GM12878 (cell line): ENCODE measurements around the gene CNIH2. TPM values are rescaled to one million over a fixed set of nuclear protein-coding genes. Genes with fewer than 3 reads are reported as not detected.

Experiments
- ATAC-seq: fragments of 200-7000 bp; cut with Tn5 transposase; 3 replicates; pipeline ENCODE4 v1.9.1; 2020; ENCODE audit warnings: mild to moderate bottlenecking, moderate library complexity
- BruUV-seq: library from RNA; stranded (reverse); fragments of 400-500 nt; replicated peaks from 2 replicates; lab custom pipeline; 2021; lab: Mats Ljungman, UMichigan
- CTCF ChIA-PET: fragments of 300-600 bp; sonication (Branson Sonifier 250); formaldehyde crosslinking; extraction: SDS; loops from one replicate; lab custom pipeline; 2021; ENCODE audit warnings: inconsistent platforms; lab: Yijun Ruan, JAX
- POLR2A ChIA-PET: fragments of 350-600 bp; formaldehyde crosslinking; extraction: SDS; loops from one replicate; lab custom pipeline; 2021; ENCODE audit warnings: inconsistent platforms; lab: Charles Lee
- RAD21 ChIA-PET: fragments of 300-600 bp; sonication (Branson Sonifier 250); formaldehyde crosslinking; loops from one replicate; lab custom pipeline; 2023; ENCODE audit warnings: antibody characterized with exemption; ENCODE audit not compliant: unreplicated experiment; lab: Charles Lee
- SMC1A ChIA-PET: fragments of 300-600 bp; sonication (Branson Sonifier 250); formaldehyde crosslinking; loops from one replicate; lab custom pipeline; 2023; ENCODE audit not compliant: unreplicated experiment, uncharacterized antibody; lab: Charles Lee
- DNase-seq: peaks from one replicate; pipeline ENCODE4 v3.0.0-alpha.2; 2011; ENCODE audit warnings: low read depth, low spot score
- FAIRE-seq: peaks from 3 replicates; lab custom pipeline; 2011; peaks lifted over from hg19 to GRCh38; lab: Jason Lieb, UNC
- H2AFZ ChIP-seq: 2 replicates; pipeline ENCODE4 v1.6.0; 2011; ENCODE audit warnings: low read depth, low read length, control low read depth; ENCODE audit not compliant: control insufficient read depth
- H3K27ac ChIP-seq: 2 replicates; pipeline ENCODE4 v1.5.1; 2011; ENCODE audit warnings: control low read depth; ENCODE audit not compliant: control insufficient read depth, insufficient read depth
- H3K27me3 ChIP-seq, 2 experiments: replicated peaks in 1 of 2; 2 replicates each; pipeline versions ENCODE4 v1.6.0 to v1.6.1; 2011; ENCODE audit warnings: low read length in 1 of 2; ENCODE audit not compliant: control insufficient read depth in 2 of 2, insufficient read depth in 2 of 2
- H3K36me3 ChIP-seq, 2 experiments: 2 replicates each; pipeline ENCODE4 v1.5.1; 2011; ENCODE audit warnings: low read length in 1 of 2; ENCODE audit not compliant: control insufficient read depth in 2 of 2, insufficient read depth in 2 of 2
- H3K4me1 ChIP-seq: 2 replicates; pipeline ENCODE4 v1.6.1; 2011; ENCODE audit warnings: mild to moderate bottlenecking, low read length, moderate library complexity, mixed read lengths; ENCODE audit not compliant: control insufficient read depth, insufficient read depth
- H3K4me2 ChIP-seq: 2 replicates; pipeline ENCODE4 v1.6.0; 2011; ENCODE audit warnings: control low read depth; ENCODE audit not compliant: control insufficient read depth, insufficient read depth
- H3K4me3 ChIP-seq: fragments of 200-600 bp; sonication (generic); 2 replicates; pipeline ENCODE4 v1.5.1; 2016
- H3K79me2 ChIP-seq: 2 replicates; pipeline ENCODE4 v1.6.0; 2011; ENCODE audit warnings: low read length; ENCODE audit not compliant: control insufficient read depth, insufficient read depth
- H3K9ac ChIP-seq: 2 replicates; pipeline ENCODE4 v1.8.0; 2011; ENCODE audit warnings: low read length, control low read depth, mixed read lengths; ENCODE audit not compliant: control insufficient read depth, insufficient read depth
- H3K9me3 ChIP-seq: replicated peaks from 3 replicates; pipeline ENCODE4 v1.5.1; 2011; ENCODE audit warnings: mild to moderate bottlenecking, low read length; ENCODE audit not compliant: control insufficient read depth, insufficient read depth
- H4K20me1 ChIP-seq: 2 replicates; pipeline ENCODE4 v1.6.0; 2011; ENCODE audit not compliant: control insufficient read depth, insufficient read depth
- BRCA1 ChIP-seq: IDR thresholded peaks from 2 replicates; pipeline ENCODE4 v1.6.1; 2011; ENCODE audit warnings: low read depth, low read length, improper control_type of control experiment
- CHD1 ChIP-seq: IDR thresholded peaks from 2 replicates; pipeline ENCODE4 v1.6.1; 2012; ENCODE audit warnings: low read depth, low read length, improper control_type of control experiment
- ESRRA ChIP-seq: IDR thresholded peaks from 2 replicates; pipeline ENCODE4 v1.6.1; 2012; ENCODE audit warnings: mild to moderate bottlenecking, low read length, improper control_type of control experiment
- IRF4 ChIP-seq: IDR thresholded peaks from 2 replicates; pipeline ENCODE4 v1.6.1; 2011; ENCODE audit warnings: low read depth, low read length
- POLR2AphosphoS2 ChIP-seq: IDR thresholded peaks from 2 replicates; pipeline ENCODE4 v1.6.1; 2011; ENCODE audit warnings: low read depth, mild to moderate bottlenecking, low read length, improper control_type of control experiment, moderate library complexity
- POLR2AphosphoS5 ChIP-seq: IDR thresholded peaks from 2 replicates; pipeline ENCODE4 v1.6.1; 2011; ENCODE audit warnings: mild to moderate bottlenecking, low read length, inconsistent platforms
- RAD51 ChIP-seq: fragments of 450-650 bp; IDR thresholded peaks from 2 replicates; pipeline ENCODE4 v1.6.1; 2016; ENCODE audit warnings: moderate library complexity, mild to moderate bottlenecking, inconsistent platforms
- SIX5 ChIP-seq: IDR thresholded peaks from 2 replicates; pipeline ENCODE4 v1.6.1; 2011; ENCODE audit warnings: mild to moderate bottlenecking, low read depth, low read length, moderate library complexity; ENCODE audit not compliant: severe bottlenecking
- SREBF2 ChIP-seq: IDR thresholded peaks from 2 replicates; pipeline ENCODE4 v1.6.1; 2012; ENCODE audit warnings: mild to moderate bottlenecking, low read length
- SUPT20H ChIP-seq: IDR thresholded peaks from 2 replicates; pipeline ENCODE4 v1.6.1; 2011; ENCODE audit warnings: low read depth, mild to moderate bottlenecking, low read length, moderate library complexity, borderline replicate concordance; ENCODE audit not compliant: control insufficient read depth
- WGBS: methylation state at CpG from one replicate; pipeline ENCODE4 v1.1.6; 2016; ENCODE audit warnings: low lambda C conversion rate; ENCODE audit not compliant: insufficient replicate concordance, insufficient coverage; ENCODE audit errors: missing lambda C conversion rate; 5-methylcytosine and 5-hydroxymethylcytosine counted together
- in situ Hi-C: fragments of 300-500 bp; cut with MboI; formaldehyde crosslinking; loops from 9 replicates; pipeline ENCODE4 v1.14.3; 2018; ENCODE audit warnings: mixed read lengths
- intact Hi-C: fragments of 100-400 bp; cut with micrococcal nuclease; formaldehyde crosslinking; loops from one replicate; pipeline ENCODE4 v1.14.2; 2022; ENCODE audit not compliant: unreplicated experiment
- polyA plus RNA-seq, 11 experiments: library from polyadenylated mRNA; depleted of rRNA in 4 of 11; unstranded in 6 of 11; stranded (reverse) in 5 of 11; fragments of >200 nt; fragmentation: Nextera tagmentation in 4 of 11; fragmentation: Illumina TruSeq in 1 of 11; extraction: Ambion mirVana in 4 of 11; extraction: Trizol in 1 of 11; gene quantifications; 1 replicate in 1 of 11; 2 replicates in 10 of 11; pipeline versions ENCODE4 v1.2.1 to v1.2.3, GENCODE V29; 2011 to 2016; ENCODE audit warnings: inconsistent platforms in 2 of 11, missing spikeins in 2 of 11, low read depth in 1 of 11
- total RNA-seq, 4 experiments: library from RNA; depleted of rRNA in 3 of 4; stranded (reverse); fragments of >200 nt in 3 of 4; fragmentation: Illumina TruSeq in 1 of 4; extraction: Trizol in 1 of 4; gene quantifications; 2 replicates each; pipeline versions ENCODE4 v1.2.1 to v1.2.3, GENCODE V29; 2013 to 2021
- TF ChIP-seq, protein P1 (sequence below): fragments of 450-650 bp; IDR thresholded peaks from 2 replicates; pipeline ENCODE4 v1.6.1; 2014; ENCODE audit warnings: mild to moderate bottlenecking

CNIH2 gene
- total and polyA plus RNA-seq, 10 of the 15 experiments (the other 5 are each of a cell fraction or from before 2014, with no cell fraction given) = 0.07 to 1.3 (median 0.68) TPM; not detected in 2

DNA sequence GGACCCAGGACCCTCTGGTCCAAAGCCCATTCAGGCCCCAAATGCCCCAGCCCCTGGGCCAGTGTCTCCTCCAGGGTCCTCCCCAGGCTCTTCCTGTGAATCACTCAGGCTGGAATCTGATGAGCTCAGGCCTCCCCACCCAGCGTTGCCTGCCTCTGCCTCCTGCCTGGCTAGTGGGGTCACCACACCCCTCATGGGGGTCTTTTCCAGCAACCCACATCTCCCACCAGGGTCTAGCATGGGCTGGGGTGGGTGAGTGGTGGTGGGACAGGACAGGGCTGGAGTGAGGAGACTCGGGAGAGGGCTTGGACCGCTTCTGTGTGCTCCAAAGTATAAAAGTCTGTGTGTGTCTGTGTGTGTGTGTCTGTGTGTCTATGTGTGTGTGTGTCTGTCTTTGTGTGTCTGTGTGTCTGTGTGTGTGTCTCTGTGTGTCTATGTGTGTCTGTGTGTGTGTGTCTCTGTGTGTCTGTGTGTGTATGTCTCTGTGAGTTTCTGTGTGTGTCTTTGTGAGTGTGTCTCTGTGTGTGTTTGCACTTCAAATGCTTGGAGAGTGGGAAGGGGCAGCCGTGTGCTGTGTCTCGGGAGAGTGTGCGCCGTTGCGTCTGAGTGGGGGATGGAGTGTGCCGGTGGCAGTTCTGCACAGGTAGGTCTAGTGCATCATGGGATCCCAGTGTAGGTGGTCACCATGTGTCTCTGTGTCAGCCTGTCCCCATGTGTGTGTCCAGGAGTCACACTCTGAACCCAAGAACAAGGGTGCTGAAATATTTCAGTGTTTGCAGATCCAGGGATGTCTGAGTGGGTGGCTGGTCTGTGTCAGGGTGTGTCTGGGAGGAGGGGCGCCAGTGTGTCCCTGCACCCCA is 49.4 kb downstream of the CNIH2 start:
- ChIA-PET POLR2A (interaction anchor here (0.7 kb wide), 1 partner anchor 16 kb away, joined by 3 read pairs; no protein-coding TSS in a partner anchor), CTCF (interaction anchor here (1.5 to 3.8 kb wide), 2 partner anchors 10 to 15 kb away, joined by 6 to 34 read pairs; partner anchors contain the start of gene CD248), RAD21 (interaction anchor here (1.0 kb wide), 2 partner anchors 14 to 16 kb away, joined by 3 to 4 read pairs; no protein-coding TSS in a partner anchor), SMC1A (interaction anchor here (3.4 kb wide), 1 partner anchor 15 kb away, joined by 12 read pairs; no protein-coding TSS in a partner anchor)
- H3K4me2 ChIP-seq = no peak overlapping the region
- ATAC-seq (no peak), DNase-seq (no peak), FAIRE-seq (peak; percentile 35)
- H3K27me3 ChIP-seq = no peaks in the 10 kb centered on the region; a peak in 1 of 4 replicates
- no peaks in the 10 kb centered on the region for H3K36me3 ChIP-seq
- H3K27ac ChIP-seq = no peak overlapping the region
- in situ Hi-C loops (no loop called here), intact Hi-C loops (loop anchor here (1.0 to 2.0 kb wide), 2 partner anchors 15 to 105 kb away; no protein-coding TSS in a partner anchor)
- TF ChIP-seq, protein P1, sequence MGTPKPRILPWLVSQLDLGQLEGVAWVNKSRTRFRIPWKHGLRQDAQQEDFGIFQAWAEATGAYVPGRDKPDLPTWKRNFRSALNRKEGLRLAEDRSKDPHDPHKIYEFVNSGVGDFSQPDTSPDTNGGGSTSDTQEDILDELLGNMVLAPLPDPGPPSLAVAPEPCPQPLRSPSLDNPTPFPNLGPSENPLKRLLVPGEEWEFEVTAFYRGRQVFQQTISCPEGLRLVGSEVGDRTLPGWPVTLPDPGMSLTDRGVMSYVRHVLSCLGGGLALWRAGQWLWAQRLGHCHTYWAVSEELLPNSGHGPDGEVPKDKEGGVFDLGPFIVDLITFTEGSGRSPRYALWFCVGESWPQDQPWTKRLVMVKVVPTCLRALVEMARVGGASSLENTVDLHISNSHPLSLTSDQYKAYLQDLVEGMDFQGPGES = no peak
- TF ChIP-seq RAD51 (no peak), CHD1 (no peak), SREBF2 (no peak), SUPT20H (no peak), POLR2AphosphoS2 (no peak), IRF4 (no peak), POLR2AphosphoS5 (no peak), SIX5 (no peak), BRCA1 (no peak), ESRRA (no peak)
- H4K20me1 ChIP-seq = no peaks in the 10 kb centered on the region
- no TSS peak for BruUV-seq
- H3K9ac ChIP-seq = no peak overlapping the region
- no peak overlapping the region for H2AFZ ChIP-seq
- no peaks in the 10 kb centered on the region for H3K9me3 ChIP-seq
- 63% methylated on average over 10 of the region's 10 CpGs for WGBS
- H3K79me2 ChIP-seq = no peaks in the 10 kb centered on the region
- H3K4me3 ChIP-seq = no peak overlapping the region
- H3K4me1 ChIP-seq = peaks cover 10% of the 10 kb centered on the region; the same call in 1 of the 2 replicates
